Dedifferentiated amniotic fluid mesenchymal stem cell (primary cell): ENCODE results near the gene NAB1.

ENCODE experiments used
- DNase-seq: peaks from one replicate; pipeline ENCODE4 v3.0.0-alpha.2; 2016; ENCODE audit errors: extremely low spot score

NAB1 gene

DNA sequence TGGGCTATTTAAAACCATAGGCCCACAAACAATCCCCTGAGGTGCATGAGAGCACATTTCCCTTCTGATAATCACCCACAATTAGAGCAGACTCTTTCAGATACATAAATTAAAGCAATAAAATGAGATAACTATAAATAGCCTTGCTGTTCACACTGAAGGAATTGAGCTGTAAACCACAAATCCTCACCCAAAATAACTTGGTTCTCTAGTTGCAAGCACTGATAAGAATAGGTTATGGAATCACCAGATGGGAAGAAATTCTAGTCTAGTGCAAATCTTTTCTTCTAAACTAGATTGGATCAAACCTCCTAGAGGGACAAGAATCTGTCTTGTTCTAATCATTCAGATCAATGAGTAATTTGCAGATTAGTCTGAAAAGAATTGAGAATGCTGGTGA lies 64.6 kb downstream of the NAB1 start:
- DNase-seq: no peak

DNA sequence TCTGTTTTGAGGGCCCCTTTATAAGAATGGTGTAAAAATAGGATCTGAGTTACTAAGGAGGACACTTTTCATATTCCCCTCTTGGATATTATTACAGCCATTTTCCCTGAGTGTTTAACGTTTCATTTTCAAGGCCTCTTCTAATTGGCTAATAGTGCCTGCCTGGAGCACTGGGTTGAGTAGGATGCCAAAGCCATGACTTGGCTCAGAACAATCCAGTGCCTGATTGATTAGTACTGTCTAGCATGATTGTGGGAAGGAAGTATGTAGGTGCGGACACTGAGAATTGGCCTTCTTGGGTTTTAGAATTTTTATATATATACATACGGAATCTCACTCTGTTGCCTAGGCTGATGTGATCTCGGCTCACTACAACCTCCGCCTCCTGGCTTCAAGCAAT lies 66.1 kb downstream of the NAB1 start:
- no peak for DNase-seq

DNA sequence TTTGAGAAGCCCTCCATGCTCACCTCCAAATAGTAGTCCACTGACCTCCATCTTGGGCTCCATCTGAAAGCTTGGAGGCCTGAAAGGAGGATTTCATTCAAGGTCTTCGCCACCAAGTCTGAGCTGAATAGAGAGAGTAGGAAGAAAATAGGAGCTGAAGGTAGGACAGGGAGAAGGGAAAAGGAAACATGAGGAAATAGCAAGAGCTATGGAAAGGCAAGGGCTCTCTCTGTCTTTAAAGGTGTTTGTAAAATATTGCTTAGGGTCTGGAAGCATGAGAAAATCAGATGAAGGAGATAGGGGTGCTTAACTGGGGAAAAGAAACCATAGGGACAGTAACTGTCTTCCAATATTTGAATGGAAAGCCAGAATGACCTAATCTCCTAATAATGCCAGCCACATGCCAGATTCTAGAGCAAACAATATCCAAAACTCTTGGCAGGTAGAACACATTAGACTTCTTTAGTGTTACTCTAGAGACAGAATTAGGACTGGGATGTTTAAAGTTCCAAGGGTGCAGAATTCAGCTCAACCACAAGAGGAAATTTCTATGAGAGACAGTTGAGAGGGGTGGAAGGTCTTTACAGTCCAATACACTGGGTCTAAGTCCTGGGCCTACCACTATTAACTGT lies 67.4 kb downstream of the NAB1 start:
- DNase-seq: no peak

DNA sequence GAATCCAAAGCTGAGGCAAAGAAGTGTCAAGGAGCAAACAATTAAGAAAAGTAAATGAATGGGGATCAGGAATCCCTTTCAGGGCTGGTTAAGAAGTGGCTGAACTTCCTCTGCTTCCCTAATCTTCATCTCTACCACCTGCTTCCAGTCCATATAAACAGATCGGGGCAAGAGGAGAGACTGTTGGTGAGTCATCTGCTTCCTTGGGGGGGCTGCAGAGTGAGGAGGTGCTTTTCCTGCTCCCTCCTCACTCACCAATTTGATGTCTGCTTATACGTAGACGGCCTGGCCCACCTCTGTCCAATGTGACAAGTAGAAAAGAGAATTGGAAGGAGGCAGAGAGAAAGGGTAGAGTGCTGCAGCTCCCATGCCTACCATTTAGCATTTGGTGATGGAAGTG lies 68.4 kb downstream of the NAB1 start:
- no peak for DNase-seq

DNA sequence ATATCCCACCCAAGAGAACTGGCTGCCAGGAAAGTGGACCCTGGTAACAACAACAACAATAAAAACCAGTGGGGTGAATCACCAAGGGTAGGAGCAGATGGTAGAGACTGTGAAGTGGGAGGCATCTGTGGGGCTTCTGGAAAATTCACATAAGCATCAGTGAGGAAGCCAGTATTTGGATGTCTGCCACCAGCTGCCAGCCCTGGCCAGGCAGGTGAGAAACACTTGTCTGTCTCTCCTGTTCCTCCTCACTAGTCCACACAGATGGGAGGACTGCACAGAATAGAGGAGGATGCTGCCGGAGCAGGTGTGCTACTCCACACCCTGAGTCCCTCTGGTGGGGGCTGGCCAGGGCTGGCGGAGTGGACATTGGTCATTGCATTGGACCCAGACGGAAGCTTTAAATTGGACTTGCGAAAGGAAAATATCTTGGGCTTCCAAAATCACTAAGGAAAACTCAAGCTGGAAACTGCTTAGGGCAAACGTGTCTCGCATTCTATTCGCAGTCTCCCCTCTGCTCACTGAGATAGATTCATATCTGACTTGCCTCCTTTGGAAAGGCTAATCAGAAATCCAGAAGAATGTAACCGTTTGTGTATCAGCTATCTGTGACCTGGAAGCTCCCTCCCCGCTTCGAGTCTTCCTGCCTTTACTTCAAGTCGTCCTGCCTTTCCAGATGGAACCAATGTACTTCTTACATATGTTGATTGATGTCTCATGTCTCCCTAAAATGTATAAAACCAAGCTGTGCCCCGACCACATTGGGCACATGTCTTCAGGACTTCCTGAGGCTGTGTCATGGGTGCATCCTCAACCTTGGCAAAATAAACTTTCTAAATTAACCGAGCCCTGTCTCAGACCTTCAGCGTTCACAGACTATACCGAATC lies 69.1 kb downstream of the NAB1 start:
- no peak for DNase-seq

DNA sequence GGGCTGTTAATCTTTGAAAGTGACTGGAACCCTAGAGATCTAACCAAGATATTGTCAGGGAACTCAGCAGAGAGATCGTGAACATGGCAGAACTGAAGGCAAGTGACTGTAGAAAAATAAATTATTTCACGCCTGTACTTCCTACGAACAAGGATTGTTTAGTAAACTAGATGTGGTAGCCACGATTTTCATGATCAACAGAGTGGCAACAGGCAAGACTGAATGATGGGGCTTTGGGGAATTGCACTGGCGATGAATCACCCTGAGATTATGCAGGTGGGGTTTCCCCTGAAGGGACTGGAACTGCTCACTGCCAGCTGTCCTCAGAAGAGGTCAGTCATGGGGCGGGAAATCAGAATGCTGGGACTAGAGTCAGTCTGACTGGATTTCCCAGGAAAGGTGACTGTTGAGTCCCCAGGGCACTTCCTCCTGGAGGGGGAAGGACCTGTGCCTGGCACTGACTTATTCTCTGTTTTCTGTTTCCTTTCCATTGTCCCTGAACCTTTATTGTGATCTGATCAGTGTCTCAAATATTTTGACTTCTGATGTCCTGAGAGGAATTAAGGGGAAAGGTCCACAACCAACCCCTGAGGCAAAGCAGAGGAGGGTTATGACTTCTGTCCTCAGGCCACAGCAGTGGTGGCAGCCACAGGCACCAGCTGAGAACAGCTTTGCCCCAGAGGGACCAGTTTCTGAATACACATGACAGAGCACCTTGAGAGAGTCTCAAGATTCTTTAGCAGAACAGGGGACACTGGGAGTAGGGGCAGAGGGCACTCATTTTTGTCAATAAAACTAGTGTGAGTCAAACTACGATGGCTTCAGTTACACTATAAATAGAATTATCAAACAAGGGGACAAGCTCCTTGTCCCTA lies 70.0 kb downstream of the NAB1 start:
- peak; percentile 24 for DNase-seq

DNA sequence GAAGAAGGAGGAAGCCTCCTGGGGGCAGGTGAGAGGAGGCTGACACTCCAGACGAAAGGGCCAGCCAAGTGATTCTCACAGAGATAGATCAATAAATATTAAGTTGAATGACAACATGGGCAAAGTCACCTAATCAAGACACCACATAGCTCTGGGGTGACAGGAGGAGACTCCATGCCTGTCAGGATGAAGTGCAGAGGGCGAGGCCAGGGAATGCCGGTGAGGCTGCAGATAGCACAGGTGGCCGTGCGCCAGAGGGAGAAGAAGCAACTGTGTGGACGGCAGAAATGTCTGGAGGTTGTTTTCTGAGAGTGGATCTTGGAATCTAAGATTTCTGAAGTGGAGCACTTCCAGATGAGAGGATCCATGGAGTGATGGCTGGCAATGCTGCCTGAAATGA lies 71.4 kb downstream of the NAB1 start:
- DNase-seq: no peak

DNA sequence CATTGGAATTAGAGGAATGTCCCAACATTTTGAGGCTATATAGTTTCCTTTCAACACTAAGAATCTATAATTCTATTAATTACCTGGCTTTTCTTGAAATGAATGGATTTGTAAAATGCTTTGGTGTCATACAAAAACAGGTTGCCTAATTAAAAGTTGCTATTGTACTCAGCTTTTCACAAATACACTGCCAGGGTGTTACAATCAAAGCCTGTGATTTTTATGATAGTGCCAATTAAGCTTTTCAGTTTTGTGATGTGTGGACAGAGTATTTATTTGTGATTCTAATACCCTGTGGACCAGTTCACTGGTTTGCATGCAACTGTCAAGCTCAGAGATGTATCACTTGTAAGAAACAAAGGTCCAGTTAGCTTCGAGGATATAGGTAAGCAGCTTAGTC lies 71.8 kb downstream of the NAB1 start:
- DNase-seq: no peak

DNA sequence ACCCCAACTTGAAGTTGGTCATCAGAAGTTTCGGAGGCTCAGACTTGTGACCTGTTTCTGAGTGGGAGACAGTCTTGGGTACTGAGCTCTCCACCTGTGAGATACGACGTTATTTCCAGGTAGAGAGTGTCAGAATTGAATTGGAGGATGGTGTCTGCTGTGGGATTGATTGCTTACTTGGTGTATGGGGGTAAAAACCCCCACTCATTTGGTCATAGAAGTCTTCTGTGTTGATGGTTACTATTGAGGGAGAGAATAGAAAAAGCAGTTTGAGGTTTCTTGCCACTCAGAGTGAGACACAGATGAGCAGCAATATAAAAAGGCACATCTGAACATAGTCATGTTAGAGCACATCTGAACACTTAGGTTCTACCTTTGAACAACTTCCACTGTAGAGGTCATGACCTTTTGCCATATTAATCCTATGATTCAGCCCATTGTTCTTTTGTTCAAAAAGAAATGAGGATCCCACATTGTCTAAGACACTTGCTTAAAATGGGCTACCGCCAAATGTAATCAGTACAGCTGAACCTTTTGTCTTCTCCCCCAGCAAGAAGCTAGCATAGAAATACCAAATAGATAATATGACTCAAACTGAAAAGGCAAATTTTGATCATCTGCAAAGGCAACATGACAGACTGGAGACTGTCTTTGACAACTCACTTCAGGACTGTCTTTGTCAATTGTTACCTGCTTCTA lies 73.3 kb downstream of the NAB1 start:
- no peak for DNase-seq

DNA sequence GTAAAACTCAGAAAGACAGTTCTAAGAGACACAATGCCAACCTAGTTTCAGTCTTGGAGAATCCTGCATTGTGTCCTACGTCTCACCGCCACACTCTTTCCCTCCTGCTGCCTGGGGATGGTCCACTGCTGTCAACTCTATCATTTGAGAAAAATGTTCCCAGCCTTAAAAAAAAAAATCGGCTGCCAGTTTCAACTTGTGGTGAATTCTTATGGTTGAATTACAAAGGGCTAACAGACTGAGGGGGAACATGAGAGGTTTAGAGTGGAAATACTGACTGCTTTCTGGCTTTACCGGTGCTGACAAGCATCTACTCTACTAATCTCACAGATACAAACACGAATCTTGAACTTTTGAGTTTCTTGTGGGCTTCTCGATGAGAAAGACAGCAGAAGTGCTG lies 74.0 kb downstream of the NAB1 start:
- no peak for DNase-seq

DNA sequence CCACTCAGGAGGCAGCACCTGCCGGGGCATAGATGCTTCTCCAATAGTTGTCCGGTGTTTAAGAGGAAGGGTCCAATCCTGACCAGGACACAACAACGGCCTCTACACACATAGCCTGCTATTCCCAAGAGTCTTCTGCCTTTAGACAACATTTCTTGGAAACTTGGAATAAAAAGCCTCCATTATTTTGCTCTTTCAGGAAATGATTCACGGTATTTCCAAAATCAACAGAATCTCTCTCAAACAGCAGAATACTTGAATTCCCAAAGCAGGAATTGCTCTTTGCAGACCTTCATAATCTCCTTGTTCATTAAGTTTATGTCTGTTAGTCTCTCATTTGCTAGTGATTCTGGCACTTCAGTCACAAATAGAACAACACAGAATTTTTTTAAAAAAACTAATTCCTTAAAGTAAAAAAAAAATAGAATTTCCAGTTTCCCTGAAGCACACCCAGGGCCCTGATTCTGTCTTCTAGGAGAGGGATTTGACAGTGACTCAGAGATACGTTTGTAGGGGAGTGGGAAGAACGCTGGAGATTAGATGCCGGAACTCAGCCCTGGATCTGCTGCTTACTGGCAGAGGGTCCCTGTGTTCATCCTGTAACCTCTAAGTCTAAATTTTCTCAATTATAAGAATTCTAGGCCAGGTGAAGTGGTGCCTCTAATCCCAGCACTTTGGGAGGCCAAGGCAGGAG lies 74.7 kb downstream of the NAB1 start:
- no peak for DNase-seq

DNA sequence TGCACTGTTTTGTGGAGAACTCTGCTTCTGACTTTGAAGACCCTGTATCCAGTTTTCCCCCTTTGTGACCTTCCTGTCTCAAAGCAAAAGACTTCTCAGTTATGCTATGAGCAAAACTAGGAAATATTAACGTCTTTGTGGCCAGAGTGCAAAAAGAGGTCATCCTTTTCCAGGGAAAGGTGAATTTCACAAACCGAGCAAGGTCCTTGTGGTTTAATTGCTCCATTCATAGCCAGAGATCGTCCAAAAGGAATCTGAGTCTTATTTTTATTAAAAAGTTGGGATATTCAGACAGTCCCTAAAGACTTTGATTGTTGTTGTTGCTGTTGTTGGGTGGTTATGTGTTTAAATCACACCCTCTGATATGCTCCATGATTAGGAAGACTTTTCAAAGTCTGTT lies 77.4 kb downstream of the NAB1 start:
- DNase-seq: no peak

DNA sequence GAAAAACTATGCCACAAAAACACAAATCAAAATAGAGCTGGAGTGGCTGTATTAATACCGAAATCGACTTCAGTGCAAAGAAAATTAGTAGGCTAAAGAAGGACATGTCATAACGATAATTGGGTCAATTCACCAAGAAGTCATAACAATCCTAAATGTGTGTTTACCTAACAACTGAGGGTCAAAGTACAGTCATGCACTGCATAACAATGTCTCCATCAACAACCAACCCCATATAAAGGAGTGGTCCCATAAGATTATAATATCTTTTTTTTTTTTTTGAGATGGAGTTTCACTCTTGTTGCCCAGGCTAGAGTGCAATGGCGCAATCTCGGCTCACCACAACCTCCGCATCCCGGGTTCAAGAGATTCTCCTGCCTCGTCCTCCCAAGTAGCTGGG lies 87.5 kb downstream of the NAB1 start:
- DNase-seq: no peak

DNA sequence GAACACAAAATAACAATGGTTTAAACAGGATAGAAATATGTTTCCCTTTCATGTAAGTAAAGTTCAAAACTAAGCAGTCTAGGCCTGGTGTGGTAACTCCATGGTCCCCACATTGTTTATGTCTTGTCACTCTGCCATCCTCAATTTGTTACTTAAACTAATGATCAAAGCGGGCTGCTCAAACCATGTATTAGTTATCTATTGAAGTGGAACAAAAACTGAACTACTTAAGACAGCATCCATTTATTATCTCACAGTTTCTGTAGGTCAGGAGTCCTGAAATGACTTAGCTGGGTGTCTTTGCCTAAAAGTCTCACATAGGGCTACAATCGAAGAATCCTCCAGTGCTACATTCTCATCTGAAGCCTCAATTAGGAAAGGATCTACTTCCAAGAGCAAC lies 91.6 kb downstream of the NAB1 start:
- DNase-seq: no peak
